Activated CD8-positive, alpha-beta memory T cell treated with anti-CD3 and anti-CD28 coated beads, Interleukin-2, amount 50 U/mL, for 24 hours (primary cell): ENCODE results near the gene KREMEN1.

ENCODE experiments used
- DNase-seq: peaks from one replicate; pipeline ENCODE4 v3.0.0-alpha.2; 2020; ENCODE audit errors: extremely low read depth

The KREMEN1 gene

DNA sequence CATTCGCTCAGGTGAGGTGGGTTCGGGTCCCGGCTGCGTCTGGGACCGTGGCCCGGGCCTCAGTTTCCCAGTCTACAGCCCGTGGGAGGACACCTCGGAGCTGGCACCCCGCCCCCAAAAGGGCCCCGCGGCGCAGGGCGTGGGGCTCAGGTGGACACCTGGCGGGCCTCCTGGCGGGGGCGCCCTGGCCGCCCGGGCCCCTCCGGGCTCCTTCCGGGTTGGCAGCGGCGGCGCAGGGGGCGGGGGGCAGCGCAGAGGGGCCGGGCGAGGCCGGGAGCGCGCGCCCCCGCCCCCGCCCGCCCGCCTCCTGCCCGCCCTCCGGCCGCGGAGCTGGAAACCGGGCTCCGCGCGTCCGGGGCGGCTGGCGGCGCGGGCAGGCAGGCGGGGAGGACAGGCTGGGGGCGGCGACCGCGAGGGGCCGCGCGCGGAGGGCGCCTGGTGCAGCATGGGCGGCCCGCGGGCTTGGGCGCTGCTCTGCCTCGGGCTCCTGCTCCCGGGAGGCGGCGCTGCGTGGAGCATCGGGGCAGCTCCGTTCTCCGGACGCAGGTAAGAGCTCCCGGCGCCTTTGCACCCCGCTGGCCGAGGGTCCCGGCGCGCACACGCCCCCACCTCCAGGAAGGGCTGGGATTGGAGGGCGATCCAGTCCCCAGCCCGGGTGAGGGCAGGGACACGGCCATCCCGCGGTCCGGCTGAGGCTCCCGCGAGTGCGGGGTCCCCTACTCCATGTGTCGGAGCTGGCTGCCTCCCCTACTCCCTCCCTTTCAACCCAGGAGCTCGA is 132.9 kb downstream of the KREMEN1 start, which contains the start of gene EMID1:
Gene EMID1 (plus strand): TSS at position 303 of the 778 bp plus-strand sequence. CDS start 143 bp downstream, at position 446.
- DNase-seq, result no peak

DNA sequence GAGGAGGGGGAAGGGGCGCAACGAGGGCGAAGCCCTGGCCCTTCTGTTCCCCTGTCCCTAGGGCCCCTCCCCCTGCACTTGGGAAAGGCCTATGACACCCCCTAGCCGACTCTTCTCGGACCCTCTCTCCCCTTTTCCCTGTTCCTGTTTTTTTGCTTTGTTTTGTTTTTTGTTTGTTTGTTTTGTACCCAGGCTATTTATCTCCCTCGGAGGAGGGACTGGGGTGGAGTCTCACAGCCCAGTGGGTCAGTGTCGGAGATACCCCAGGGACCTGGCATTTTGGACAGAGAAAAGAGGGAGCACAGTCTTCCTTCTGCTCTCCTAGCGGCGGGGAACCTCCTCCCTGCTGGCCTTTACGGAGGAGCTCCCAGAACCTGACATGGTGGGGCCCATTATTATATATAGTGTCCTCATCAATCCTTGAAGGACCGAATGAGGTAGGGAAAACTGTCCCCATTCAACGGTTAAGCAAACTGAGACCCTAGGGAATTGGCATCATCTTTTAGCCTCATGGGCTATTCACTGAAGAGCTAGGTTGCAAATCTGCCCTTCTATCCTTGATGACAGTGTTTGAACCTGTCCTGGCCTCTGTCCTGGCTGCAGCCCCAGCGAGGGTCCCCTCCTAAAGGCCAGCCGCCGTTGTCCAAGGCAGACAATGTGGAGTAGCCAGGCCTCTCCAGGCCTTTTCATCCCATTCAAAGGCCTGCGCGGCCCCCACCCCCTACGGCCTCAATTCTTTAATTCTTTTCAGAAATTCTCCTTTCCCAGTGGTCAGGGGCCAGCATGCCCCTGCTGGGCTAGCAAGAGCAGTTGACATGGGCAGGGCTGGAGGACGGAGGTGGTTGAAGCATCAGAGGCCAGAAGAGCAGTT is 133.8 kb downstream of the KREMEN1 start:
- DNase-seq, result no peak

DNA sequence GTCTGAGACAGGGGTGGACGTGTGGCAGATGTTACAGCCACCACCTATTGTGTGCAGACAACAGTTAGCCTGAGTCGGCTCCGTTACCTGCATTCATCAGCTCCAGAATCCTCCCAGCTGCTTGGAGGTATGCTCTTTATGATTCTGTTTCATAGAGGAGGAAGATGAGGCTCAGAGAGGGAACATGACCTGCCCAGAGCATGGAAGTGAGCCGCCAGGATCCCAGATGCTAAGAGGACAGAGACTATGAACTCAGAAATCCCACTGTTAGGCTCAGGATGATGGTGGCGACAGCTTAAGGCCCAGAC is 134.4 kb downstream of the KREMEN1 start:
- no peak for DNase-seq

DNA sequence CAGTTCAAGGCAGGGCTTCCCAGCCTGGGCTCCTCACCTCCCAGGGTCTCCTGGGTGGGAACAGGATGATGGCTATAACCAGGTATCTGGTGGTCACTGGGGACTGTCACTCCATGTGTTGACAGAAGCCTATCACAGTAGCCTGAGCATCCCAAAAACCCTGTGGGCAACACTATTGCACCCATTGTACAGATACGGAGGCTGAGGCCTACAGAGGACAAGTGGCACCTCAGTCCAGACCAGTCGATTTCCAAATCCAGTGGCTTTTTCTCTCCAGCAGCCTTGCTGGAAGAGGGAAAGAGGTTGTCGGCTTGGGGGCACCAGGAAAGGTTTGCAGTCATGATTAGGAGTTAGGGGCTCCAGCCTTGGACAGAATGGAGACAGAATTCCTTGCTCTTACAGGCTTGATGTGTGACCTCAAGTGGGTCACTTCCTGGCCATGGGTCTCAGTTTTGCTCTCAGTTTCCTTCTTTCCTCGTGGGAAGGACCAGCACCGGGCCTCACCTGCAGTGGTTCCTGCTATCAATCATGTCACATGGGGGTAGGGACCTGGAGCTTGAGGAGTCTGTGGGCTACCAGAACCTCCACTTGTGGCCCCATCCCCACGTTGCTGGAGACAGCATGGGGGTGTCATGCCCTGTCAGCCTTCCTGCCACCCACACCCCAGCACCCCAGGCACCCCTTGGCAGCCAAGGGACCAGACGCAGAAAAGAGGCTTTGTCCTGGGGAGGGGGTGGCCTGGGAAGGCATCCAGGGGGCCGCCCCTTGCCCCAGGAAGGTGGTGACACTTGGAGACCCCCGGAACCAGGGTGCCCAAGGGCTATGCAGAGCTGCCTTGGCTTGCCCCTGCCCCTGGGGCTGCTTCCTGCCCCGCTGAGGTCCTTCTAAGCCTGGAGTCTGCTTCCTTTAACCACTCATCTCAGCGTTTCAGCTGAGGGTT is 135.0 kb downstream of the KREMEN1 start:
- DNase-seq, result no peak

DNA sequence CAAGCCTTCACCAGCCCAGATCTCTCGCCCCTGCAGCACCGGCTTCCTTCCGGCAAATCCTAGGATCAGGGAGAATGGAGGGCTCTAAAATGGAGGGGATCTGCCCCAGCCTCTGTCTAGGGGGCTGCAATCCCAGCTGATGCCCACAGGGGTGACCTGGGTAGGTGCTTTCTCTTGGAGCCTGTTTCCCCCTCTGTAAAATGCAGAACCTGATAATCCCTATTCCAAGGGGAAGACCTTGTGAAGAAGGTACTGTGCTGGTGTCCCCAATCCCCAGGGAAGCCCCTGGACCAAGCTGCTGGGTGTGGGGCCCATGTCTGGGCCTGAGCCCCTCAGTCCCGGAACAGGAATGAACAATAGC is 135.6 kb downstream of the KREMEN1 start:
- no peak for DNase-seq

DNA sequence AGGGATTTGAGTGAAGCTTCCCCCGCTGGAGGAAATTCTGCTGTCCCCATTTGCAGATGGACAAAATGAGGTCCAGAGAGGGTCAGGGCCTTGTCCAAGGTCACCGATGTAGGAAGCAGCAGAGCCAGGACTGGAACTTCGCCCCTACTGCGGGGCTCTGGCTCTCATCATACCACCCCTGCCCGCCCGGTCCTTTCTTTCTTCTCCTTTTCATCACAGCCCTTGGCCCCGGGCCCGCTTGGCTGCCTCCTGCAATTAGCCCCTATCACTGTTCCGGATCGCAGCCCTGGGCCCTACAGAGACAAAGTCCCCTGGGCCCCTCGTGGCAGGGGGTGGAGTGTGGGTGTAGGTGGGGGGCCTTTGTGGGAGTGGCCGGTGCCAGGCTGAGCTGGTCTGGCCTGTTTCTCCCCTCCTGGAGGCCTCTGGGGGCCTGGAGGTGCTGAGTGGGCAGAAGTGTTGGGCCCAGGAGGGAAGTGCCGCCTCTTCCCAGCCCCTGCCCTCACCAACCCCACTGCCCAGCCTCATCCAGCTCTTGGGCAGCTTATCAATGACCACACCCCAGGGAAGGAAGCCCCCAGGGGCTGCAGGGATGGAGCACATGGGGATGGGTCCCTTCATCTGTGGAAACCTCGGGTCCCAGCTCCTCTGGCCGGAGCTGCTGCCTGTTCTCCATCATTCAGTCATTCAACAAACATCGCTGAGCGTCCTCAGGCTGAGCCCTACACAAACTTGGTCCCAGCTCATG is 136.2 kb downstream of the KREMEN1 start:
- DNase-seq, result no peak

DNA sequence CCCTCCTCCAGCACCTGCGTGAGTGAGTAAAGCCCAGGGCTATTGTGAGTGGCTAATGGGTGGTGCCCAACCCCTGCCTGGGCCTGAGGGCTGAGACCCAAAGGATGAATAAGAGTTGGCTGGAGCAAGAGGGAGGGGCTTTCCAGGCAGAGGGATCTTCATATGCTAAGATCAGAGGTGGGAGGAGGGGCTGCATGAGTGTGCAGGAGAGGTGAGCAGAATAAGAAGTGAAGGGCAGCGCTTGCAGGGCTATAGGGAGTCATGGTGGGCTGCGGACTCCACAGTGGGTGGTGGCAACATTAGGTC is 136.7 kb downstream of the KREMEN1 start:
- no peak for DNase-seq

DNA sequence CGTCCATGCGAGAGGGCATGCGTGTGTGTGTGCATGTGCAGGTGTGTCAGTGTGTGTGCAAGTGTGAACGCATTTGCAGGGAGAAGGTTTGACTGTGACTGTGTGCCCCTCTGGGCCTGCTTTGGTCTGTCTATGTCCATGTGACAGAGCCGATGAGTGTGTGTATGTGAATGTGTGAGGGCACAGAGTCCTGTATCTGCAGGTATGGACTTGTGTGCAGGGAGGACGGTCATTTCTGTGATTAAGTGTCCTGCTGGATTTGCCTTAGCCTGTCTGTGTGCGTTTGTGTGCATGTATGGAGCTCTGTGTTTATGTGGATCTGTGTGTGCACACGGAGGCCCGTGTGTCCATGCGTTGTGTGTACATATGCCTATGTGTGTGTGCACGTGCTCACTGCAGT is 138.2 kb downstream of the KREMEN1 start:
- DNase-seq, result no peak

DNA sequence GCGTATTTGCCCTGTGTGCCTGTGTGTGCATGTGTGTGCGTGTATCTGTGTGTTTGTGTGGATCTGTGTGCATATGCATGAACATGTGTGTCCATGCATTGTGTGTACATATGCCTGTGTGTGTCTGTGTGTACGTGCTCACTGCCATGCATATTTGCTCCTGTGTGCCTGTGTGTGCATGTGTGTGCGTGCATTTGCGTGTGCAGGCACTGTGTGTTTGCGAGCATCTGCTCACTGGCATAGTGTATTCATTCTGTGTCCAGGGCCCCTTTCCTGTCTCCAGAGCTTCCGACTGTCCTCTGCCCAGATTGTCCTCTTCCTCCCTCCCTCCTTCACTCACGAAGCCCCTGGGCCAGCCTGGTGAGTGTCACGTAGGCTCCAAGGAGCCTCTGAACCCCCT is 138.6 kb downstream of the KREMEN1 start:
- DNase-seq, result no peak

DNA sequence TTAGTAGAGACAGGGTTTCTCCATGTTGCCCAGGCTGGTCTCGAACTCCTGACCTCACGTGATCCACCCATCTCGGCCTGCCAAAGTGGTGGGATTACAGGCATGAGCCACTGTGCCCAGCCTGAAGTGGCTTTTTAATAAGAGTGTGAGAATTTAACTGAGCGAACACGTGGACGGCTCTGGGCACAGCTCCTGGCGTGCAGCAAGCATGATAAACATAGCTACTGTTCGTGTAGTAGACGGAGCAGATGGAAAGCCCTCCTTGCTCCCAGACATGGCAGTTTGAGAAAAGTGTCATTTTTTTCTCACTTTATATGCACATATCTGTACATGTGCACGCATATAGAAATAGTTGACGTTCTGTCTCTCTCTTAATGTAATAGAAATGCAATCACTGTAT is 139.9 kb downstream of the KREMEN1 start:
- DNase-seq, result no peak

DNA sequence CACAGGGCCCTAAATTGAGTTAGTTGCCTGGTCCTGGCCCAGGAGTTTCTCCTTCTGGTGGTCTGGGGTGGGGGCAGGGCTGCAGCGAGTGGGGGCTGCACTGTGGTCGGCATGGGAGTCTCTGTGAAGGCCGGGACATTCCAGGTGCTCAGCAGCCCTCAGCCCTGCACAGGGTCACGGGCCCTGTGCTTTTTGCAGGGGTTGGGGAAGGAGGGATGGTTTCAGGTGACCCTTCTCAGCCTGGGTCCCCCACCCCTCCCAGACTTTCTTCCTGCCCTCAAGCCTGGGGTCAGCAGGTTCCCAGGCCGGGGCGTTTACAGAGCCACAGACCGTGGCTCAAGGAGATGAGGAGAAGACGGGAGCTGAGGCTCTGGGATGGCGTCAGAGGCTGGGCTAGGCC is 140.7 kb downstream of the KREMEN1 start:
- no peak for DNase-seq

DNA sequence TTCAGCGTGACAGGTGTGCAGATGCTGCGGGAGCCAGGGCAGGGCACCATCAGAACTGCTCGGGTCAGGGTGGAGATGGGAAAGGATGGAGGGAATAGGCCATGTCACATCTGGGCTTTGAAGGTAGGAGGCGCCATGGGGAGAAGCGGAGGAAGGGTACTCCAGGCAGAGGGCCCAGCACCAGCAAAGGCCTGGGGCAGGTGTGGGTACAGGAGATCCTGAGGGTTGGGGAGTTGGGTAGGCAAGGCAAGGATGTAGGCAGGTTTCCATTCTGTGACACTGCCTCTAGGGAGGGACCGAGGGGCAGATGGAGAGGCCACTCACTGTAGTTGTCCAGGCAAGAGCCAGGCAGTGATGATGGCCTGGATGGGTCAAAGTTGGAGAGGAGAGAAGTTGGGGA is 141.4 kb downstream of the KREMEN1 start:
- DNase-seq, result no peak

DNA sequence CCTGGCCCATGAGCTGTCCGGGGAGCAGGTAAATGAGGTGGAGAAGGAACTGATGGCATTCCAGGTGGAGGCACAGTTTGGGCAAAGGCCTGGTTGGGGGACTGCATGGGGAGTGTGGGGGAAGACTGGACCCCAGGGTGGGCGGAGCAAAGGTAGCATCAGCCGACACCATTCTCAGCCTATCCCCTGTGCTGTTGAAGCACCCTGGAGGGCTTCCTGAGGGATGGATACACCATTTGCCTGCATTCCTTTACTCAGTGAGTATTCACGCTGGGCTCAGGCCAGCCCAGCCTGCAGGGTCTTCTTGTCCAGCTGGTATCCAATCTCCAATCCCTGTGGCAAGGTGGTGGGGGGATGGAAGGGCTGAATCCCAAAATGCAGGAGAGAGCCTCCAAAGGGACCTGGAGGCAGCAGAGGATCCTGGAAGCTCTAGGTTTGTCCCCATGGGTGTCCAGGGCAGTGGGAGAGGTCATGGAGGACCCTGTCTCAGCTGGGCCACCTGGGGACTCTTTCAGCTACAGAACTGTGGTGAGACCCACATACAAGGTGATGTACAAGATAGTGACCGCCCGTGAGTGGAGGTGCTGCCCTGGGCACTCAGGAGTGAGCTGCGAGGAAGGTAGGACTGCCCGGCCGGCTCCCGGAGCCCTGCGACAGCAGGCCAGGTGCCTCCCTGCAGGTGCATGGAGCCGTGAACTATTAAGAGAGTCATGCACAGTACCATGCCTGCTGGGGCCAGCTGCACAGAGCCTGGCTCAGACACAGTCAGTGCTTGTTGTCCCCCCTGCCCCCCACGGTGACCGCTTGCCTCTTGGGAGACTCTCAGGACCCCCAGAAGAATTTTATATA is 142.4 kb downstream of the KREMEN1 start:
- DNase-seq, result no peak

DNA sequence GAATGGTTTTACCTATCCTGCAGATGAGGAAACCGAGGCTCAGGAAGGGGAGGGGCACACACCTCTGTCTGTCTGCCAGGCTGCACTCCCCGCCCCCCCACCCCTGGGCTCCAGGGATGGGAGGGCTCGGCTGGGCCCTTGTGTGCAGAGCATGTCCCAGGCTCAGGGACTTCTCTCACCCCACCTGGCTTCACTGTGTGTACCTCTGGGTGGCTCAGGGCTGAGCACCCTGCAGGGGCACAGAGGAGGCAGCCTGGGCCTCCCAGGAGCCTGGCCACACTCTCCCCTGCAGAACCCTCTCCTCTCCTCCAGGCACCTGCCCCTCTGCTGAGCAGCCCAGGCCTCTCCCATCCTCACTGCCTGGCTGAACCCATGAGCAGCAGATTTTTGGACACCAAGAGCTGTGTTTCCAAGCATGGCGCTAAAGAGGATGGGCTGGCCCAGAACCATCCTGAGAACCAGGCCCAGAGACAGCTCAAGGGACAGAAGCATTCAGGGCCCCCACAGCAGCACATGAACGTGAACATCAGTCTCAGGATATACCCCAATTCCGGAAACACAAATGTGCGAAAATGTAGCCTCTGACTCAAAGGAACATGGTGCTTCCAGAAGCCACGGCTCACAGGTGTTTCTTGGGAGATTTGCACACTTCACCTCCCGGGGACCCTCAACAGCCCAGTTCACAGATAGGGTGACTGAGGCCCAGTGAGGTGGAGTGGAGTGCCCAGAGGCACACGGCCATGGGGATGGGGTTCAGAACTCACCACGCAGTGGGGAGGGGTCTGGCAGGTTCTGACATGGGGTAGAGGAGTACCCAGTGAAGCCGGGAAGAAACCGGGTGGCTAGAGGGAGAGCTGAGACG is 143.4 kb downstream of the KREMEN1 start:
- DNase-seq, result no peak

DNA sequence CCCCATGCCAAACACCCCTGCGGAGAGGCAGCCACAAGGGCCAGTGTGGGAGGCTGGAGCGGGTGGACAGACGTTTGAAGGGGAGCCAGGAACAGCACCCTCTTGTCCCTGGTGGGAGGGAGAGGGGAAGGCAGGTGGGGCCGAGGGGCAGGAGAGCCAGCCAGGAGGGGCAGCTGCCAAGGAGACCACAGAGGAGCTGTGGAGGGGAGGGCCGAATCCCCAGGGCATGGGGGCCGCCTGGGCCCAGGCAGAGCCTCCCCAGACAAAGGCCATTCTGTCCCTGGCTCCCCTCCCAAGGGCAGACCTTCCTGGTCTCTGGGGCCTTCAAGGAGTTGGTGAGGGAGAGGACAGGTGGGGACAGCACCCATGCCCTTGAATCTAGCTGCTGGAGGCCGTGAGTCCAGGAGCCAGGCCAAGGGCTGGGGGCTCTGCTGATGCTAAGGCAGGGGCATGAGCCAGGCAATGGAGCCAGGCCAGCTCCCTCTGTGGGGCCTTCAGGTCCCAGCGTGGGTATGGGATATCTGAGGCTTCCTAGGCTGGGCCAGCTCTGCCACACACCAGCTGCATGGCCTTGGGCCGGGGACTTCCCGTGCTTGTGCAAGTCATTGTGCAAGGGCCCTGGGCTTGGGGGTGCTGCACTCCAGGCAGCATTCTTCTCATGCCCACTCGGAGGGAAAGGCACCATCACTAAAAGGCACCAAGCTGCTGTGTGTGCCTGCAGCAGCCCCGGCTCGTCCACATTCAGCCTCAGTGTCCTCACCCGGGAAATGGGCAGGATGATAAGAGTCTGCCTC is 144.2 kb downstream of the KREMEN1 start:
- no peak for DNase-seq
